SHP77 treated with DMSO at 0.1 percent for 48 hours (cell line): ENCODE measurements around the gene PRDM16.

Experiments
- DNase-seq: peaks from one replicate; lab custom pipeline; 2025; lab: John Stamatoyannopoulos, UW

PRDM16 gene

DNA sequence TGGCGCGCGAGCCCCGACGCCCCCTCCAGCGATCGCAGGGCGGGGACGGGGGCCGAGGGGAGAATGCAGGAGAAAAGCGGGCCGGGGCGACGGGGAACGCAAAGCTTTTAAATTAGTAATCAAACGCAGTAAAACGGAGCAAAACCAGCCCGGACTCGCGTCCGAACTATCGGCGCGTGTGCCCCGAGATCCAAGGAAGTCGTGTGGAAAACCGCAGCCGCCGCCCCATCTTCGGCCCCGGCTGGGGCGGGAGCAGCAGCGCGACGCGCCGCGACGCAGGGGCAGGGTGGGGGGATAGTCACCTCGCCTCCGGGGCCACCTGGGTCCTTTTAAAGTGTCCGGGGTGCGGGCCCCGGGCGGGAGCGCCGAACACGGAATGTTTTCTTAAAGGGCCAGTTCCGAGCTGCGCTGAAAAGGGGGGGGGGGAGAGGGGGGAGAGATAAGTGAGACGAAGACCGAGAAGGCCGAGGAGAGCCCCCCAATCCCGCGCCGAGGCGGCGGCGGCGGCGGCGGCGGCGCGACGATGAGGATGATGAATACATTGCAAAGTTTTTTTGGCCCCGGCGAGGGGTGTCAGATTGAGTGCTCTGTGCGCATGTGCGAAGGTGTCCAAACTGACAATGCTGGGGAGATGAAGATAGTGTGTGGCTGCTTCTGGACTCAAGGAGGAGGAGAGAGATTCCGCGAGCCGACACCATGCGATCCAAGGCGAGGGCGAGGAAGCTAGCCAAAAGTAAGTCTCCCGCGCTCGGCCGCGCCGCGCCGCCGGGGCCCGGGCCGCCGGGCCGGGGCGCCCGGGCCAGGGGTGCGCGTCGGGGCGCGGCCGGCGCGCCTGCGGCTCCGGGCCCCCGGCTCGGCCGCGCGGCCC, at the start of gene PRDM16:
TSS of gene PRDM16 (plus strand) at position 640 of the 868 bp plus-strand sequence. CDS start at position 697, 57 bp downstream.
- DNase-seq, result no peak

DNA sequence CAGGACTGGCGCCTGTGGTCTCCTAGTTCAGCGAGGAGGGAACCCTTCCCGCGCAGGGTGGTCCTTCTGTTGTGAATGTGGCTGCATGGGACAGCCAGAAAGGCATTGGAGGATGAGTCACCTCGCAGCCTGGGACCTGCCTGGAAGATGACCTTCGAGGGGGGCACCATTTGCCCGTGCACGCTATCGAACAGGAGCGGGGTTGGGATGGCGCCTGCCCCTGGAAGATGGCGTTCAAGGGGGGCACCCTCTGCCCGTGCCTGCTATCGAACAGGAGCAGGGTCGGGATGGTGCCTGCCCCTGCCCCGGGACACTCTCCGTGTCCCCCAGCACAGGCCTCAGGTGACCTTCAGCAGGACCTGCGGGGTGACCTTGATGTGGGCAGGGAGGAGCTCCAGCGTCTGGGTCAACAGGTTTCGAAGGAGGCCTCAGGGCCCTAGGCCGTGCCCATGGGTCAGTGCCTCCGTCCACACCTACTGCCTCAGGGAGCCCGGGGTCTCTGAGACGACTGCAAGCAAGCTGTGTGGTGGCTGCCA, 49.4 kb upstream of the PRDM16 start:
- no peak for DNase-seq

GRCh38 chr1:3020263-3020909, 48.6 kb upstream of the PRDM16 start:
- DNase-seq, result no peak

- DNase-seq, result no peak
Measured at GRCh38 chr1:3021233-3021671, 47.8 kb upstream of the PRDM16 start, which contains the start of gene ACTRT2. Gene ACTRT2 (plus strand): TSS chr1:3021467. CDS start chr1:3021687, 220 bp downstream.

GRCh38 chr1:3021801-3022401, 47.1 kb upstream of the PRDM16 start:
- DNase-seq, result no peak

- DNase-seq, result no peak
Measured at GRCh38 chr1:3022511-3022973, 46.5 kb upstream of the PRDM16 start.

DNA sequence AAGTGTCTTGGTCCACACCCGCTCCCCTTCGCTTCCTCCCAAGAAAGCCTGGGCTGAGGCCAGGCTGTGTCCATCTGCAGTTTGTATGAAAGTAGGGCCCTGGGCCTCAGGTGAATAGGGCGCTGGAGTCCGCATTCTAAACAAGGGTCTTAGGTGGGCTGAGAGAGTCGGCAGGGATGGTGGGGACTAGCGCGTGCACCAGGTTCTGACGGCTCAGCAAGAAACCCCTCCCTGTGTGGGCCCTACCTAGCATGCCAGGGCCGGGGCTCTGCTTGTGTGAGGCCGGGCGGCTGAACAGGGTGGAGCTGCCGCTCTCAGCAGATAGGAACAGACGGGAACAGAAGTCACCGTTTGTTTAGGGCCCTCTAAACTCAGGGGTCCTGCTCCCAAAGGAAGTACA, 46.0 kb upstream of the PRDM16 start:
- no peak for DNase-seq

DNA sequence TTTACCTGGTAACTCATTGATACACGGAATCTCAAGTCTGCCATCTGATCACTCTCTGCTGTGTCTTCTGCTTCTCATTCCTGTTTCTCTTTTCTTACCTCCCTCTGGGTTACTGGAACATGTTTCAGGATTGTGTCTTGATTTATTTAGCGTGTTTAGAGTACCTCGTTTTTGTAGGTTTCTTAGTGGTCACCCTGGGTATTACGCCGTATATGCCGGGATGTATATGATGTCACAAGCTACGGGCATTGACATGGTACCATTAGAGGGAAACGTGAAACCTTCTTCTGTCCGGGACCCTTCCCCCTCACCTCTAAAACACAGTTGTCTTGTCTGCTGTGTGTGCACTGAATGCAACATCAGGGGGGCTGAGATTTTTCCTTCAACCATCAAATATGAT, 45.0 kb upstream of the PRDM16 start:
- DNase-seq, result no peak

GRCh38 chr1:3024588-3024987, 44.4 kb upstream of the PRDM16 start:
- DNase-seq, result no peak

DNA sequence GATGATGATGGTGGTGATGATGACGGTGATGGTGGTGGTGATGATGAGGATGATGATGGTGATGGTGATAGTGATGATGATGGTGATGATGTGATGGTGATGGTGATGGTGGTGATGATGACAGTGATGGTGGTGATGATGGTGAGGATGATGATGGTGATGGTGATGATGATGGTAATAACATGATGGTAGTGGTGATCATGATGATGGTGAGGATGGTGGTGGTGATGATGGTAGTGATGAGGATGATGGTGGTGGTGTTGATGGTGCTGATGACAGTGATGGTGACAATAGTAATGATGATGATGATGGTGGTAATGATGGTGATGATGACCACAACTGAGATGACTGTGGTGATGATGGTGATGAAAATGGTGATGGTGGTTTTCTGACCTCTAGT, 42.9 kb upstream of the PRDM16 start:
- no peak for DNase-seq

DNA sequence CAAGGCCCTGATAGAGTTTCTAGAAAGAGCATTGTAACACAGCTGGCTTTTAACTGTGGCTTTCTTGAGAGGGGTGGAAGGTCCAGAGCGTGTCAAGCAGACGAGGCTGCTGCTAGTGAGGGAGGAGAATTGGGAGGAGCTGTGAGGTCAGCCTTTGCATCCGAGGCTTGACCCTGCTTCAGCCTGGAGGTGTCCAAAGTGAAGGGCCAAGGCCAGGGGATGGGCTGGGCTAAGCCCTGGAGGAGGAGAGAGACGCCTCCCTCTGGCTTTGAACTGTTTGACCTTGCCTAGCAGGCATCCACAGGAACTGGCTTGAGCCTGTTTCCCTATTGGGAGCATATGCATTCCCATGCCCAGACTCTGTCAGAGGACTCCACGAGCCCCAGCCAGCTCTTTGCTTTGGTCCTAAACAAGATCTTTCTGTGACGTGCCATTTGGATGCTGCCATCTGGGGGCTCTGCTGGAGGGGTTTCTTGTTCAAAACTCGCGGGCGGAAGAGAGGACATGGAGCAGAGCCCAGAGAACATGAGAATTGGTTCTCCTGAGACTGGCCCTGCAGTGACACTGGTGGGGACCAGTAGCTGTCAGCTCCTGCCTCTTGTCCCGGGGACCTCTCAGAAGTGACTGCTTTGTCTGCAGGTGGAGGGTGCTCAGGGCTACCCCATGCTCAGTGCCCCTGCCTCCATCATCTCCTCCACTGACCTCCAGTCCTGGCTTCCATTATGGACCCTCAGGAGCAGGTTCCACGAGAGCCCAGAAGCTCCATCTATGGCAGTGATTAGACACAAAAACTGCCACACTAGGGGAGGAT, 42.2 kb upstream of the PRDM16 start:
- no peak for DNase-seq

DNA sequence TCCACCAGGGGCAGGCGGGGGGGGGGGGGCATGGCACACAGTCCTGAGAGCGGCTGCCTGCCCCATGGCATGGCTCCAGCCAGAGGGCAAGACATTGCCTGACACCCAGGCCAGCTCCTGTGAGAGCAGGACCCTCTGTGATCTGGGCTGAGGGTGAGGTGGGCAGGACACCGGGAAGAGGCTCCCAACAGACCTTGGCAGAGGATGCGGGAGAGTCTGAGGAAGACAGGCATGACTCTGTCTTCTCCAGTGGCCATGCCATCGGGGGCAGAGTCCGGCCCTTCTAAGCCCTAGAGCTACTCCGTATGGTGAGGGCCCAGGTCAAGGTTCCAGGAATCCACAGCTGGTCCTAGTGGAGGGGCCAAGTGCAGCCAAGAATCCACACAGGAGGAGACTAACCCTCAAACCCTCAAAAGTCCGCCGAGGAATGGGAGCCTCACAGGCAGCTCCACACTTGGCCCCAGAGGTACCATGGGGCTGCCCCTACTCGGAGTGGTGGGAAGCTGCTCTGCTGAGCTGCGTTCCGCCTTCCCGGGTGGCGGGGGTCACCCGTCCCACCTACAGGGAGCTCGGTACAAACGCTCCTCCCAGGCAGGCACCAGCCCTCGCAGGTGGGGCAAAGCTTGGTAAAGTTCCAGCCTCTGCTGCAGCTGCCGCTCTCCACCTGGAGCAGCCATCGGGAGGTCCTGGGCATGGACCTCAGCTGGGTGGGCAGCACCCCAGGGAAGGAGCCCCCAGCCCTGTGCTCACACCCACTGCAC, 41.2 kb upstream of the PRDM16 start:
- DNase-seq, result no peak

- DNase-seq, result no peak
Measured at GRCh38 chr1:3028531-3029282, 40.3 kb upstream of the PRDM16 start.

- DNase-seq, result no peak
Measured at GRCh38 chr1:3029481-3029961, 39.5 kb upstream of the PRDM16 start.

DNA sequence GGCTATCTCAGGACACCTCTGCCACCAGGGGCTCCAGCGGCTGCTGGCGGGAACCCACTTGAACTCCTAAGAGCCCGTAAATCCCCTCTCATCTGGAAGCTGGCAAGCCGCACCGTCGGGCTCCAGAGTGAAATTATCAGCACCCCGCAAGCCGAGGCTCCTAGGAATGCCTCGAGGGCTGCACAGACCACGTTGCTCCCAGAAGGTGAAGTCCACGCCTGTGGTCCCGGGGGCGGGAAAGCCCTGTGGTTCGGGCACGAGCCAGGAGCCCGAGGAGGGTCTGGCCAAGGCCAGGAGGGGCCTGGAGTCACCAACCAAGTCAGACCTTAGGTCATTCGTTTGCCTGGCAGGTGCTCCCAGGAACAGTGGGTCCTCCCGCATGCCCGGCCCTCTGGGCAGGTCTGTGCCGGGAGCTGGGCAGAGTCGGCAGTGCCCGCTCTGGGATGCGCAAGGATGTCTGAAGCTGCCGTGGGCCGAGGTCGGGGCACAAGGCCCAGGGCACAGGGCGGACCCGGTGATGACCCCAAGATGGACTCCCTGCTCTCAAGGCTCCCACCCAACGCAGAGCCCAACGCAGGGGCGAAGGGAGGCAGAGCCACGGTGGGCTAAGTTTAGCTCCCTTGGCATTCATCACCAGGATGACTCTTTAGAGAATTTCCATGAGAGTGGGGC, 38.9 kb upstream of the PRDM16 start:
- no peak for DNase-seq

GRCh38 chr1:3030663-3031381, 38.2 kb upstream of the PRDM16 start:
- no peak for DNase-seq

- no peak for DNase-seq
Measured at GRCh38 chr1:3031401-3032221, 37.4 kb upstream of the PRDM16 start.
